Liver (tissue), 9 donors: Measurements from ENCODE around the gene EFS. TPM values are rescaled to one million over a fixed set of nuclear protein-coding genes. Genes with fewer than 3 reads are reported as not detected.
A peak's percentile ranks its signal among the peaks of the same experiment; 100 is the strongest.

ENCODE experiments used
- DNase-seq: peaks from one replicate; pipeline ENCODE4 v3.0.0-alpha.2; 2017; ENCODE audit warnings: low spot score
- H3K27ac ChIP-seq, 2 donors: one replicate each; pipeline ENCODE4 v1.7.0; 2013; ENCODE audit warnings: inconsistent platforms in 2 of 2, low read length in 2 of 2, control low read depth in 1 of 2, low read depth in 1 of 2, mild to moderate bottlenecking in 1 of 2
- H3K27me3 ChIP-seq, 4 donors: one replicate each; pipeline versions ENCODE4 v1.6.1 to v1.7.0; 2013; ENCODE audit warnings: low read length in 3 of 4, inconsistent platforms in 1 of 4, mild to moderate bottlenecking in 1 of 4, moderate library complexity in 1 of 4; ENCODE audit not compliant: control insufficient read depth in 4 of 4, insufficient read depth in 4 of 4
- H3K36me3 ChIP-seq, 4 donors: one replicate each; pipeline versions ENCODE4 v1.6.1 to v1.7.0; 2013; ENCODE audit warnings: low read length in 3 of 4, mild to moderate bottlenecking in 3 of 4, low read depth in 1 of 4, moderate library complexity in 1 of 4; ENCODE audit not compliant: control insufficient read depth in 4 of 4, insufficient read depth in 3 of 4
- H3K4me1 ChIP-seq, 4 donors: one replicate each; pipeline versions ENCODE4 v1.6.1 to v1.7.0; 2013; ENCODE audit warnings: low read length in 3 of 4, mild to moderate bottlenecking in 3 of 4, moderate library complexity in 1 of 4; ENCODE audit not compliant: control insufficient read depth in 4 of 4, insufficient read depth in 4 of 4
- H3K4me3 ChIP-seq, 3 donors: one replicate each; pipeline versions ENCODE4 v1.6.1 to v1.7.0; 2013; ENCODE audit warnings: low read length in 3 of 3, control low read depth in 1 of 3, low read depth in 1 of 3, mild to moderate bottlenecking in 1 of 3
- H3K9ac ChIP-seq, 2 donors: one replicate each; pipeline ENCODE4 v1.7.0; 2013; ENCODE audit warnings: low read length in 2 of 2, mild to moderate bottlenecking in 2 of 2, moderate library complexity in 2 of 2, control low read depth in 1 of 2, low read depth in 1 of 2
- H3K9me3 ChIP-seq, 4 donors: one replicate each; pipeline versions ENCODE4 v1.6.1 to v1.7.0; 2013; ENCODE audit warnings: low read length in 3 of 4; ENCODE audit not compliant: control insufficient read depth in 4 of 4
- FOXA1 ChIP-seq: IDR thresholded peaks from 2 replicates; pipeline ENCODE4 v1.6.1; 2016; ENCODE audit warnings: antibody characterized with exemption
- FOXA2 ChIP-seq: IDR thresholded peaks from 2 replicates; pipeline ENCODE4 v1.6.1; 2016; ENCODE audit warnings: antibody characterized with exemption
- GABPA ChIP-seq, 2 donors: IDR thresholded peaks in 1 of 2; conservative IDR thresholded peaks in 1 of 2; 2 replicates each; pipeline ENCODE4 v1.6.1; 2016; ENCODE audit warnings: antibody characterized with exemption in 2 of 2, mild to moderate bottlenecking in 1 of 2, moderate library complexity in 1 of 2
- HNF4A ChIP-seq, 2 donors: conservative IDR thresholded peaks; 2 replicates each; pipeline ENCODE4 v1.6.1; 2016; ENCODE audit warnings: antibody characterized with exemption in 2 of 2, mild to moderate bottlenecking in 2 of 2
- JUND ChIP-seq, 2 donors: IDR thresholded peaks; 2 replicates each; pipeline ENCODE4 v1.6.1; 2016; ENCODE audit warnings: antibody characterized with exemption in 2 of 2
- NR2F2 ChIP-seq: IDR thresholded peaks from 2 replicates; pipeline ENCODE4 v1.6.1; 2016; ENCODE audit warnings: antibody characterized with exemption
- RXRA ChIP-seq, 2 donors: IDR thresholded peaks; 2 replicates each; pipeline ENCODE4 v1.6.1; 2017 to 2018; ENCODE audit warnings: antibody characterized with exemption in 2 of 2, mild to moderate bottlenecking in 1 of 2
- SP1 ChIP-seq: IDR thresholded peaks from 2 replicates; pipeline ENCODE4 v1.6.1; 2018; ENCODE audit warnings: antibody characterized with exemption, mild to moderate bottlenecking
- TAF1 ChIP-seq: conservative IDR thresholded peaks from 2 replicates; pipeline ENCODE4 v1.6.1; 2016; ENCODE audit warnings: antibody characterized with exemption, mild to moderate bottlenecking
- YY1 ChIP-seq: IDR thresholded peaks from 2 replicates; pipeline ENCODE4 v1.6.1; 2016; ENCODE audit warnings: antibody characterized with exemption, mild to moderate bottlenecking
- ZBTB33 ChIP-seq: IDR thresholded peaks from 2 replicates; pipeline ENCODE4 v1.6.1; 2016; ENCODE audit warnings: antibody characterized with exemption
- WGBS: extraction: QIAGEN DNeasy Blood & Tissue Kit; methylation state at CpG from one replicate; pipeline ENCODE4 v1.1.7; 2013; 5-methylcytosine and 5-hydroxymethylcytosine counted together
- polyA plus RNA-seq, 2 donors: library from polyadenylated mRNA; stranded (reverse) in 1 of 2; unstranded in 1 of 2; fragments of 200-250 nt in 1 of 2; fragments of >200 nt in 1 of 2; fragmentation: Nextera tagmentation in 1 of 2; extraction: Ambion mirVana in 1 of 2; gene quantifications; one replicate each; pipeline versions ENCODE4 v1.2.1 to v1.2.3, GENCODE V29; 2013 to 2015
- total RNA-seq, 2 donors: library from RNA; depleted of rRNA; stranded (reverse); fragments of >200 nt; gene quantifications; one replicate each; pipeline ENCODE4 v1.2.3, GENCODE V29; 2014
- TF ChIP-seq, protein P1 (sequence below): IDR thresholded peaks from 2 replicates; pipeline ENCODE4 v1.6.1; 2016; ENCODE audit warnings: antibody characterized with exemption, mild to moderate bottlenecking
- TF ChIP-seq, protein P2 (sequence below): fragments of 150-350 bp; IDR thresholded peaks from 2 replicates; pipeline ENCODE4 v1.5.1; 2017; ENCODE audit warnings: improper control_type of control experiment, low read depth, low read length; ENCODE audit not compliant: missing input control
- TF ChIP-seq, protein P3 (sequence below): IDR thresholded peaks from 2 replicates; pipeline ENCODE4 v1.6.1; 2016; ENCODE audit warnings: antibody characterized with exemption
- TF ChIP-seq, protein P4 (sequence below): IDR thresholded peaks from 2 replicates; pipeline ENCODE4 v1.6.1; 2016; ENCODE audit warnings: antibody characterized with exemption
- donor health status: healthy.
- donor health status: healthy.
- donor health status: healthy.
- donor health status: healthy.
- donor health status: healthy.

EFS gene
- total and polyA plus RNA-seq, 4 donors = 0.10 to 0.69 (median 0.54) TPM

DNA sequence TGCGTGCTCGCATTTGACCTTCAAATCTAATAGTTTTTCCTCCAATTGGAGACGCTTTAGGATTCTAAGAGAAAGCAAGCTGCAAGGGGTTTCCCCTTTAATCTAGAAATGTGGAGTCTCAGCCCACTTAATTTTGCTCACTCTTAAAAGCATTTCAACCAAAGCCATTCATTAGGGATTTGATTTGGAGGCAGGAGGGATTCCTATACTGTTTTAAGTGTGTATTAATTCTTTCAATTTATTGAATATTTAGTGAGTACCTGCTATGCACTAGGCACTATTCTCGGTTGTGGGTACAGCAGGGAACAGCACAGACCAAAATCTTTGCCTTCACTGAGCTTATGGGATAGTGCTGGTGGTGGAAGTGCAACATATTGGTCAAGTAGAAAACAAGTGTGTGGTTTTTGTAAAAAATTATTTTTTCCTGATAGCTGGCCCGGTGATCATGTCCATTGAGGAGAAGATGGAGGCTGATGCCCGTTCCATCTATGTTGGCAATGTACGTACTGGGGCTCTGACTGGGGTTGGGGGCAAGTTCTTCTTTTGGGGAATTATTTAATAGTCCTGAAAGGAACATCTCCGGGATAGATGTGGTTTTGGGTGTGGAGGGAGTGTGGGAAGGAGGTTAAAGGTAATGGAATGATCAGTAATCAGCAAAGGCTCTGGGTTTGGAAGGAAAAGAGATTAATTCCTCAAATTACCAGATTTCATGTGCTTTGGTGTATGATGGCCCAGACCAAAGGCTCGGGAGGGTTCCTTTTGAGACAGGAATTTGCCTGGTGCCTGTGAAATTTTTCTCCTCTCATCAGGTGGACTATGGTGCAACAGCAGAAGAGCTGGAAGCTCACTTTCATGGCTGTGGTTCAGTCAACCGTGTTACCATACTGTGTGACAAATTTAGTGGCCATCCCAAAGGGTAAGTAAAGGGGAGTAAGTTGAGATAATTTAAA, 42.1 kb downstream of the EFS start (continued):
- TF ChIP-seq, protein P1, sequence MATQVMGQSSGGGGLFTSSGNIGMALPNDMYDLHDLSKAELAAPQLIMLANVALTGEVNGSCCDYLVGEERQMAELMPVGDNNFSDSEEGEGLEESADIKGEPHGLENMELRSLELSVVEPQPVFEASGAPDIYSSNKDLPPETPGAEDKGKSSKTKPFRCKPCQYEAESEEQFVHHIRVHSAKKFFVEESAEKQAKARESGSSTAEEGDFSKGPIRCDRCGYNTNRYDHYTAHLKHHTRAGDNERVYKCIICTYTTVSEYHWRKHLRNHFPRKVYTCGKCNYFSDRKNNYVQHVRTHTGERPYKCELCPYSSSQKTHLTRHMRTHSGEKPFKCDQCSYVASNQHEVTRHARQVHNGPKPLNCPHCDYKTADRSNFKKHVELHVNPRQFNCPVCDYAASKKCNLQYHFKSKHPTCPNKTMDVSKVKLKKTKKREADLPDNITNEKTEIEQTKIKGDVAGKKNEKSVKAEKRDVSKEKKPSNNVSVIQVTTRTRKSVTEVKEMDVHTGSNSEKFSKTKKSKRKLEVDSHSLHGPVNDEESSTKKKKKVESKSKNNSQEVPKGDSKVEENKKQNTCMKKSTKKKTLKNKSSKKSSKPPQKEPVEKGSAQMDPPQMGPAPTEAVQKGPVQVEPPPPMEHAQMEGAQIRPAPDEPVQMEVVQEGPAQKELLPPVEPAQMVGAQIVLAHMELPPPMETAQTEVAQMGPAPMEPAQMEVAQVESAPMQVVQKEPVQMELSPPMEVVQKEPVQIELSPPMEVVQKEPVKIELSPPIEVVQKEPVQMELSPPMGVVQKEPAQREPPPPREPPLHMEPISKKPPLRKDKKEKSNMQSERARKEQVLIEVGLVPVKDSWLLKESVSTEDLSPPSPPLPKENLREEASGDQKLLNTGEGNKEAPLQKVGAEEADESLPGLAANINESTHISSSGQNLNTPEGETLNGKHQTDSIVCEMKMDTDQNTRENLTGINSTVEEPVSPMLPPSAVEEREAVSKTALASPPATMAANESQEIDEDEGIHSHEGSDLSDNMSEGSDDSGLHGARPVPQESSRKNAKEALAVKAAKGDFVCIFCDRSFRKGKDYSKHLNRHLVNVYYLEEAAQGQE = no peak
- TF ChIP-seq, protein P2, sequence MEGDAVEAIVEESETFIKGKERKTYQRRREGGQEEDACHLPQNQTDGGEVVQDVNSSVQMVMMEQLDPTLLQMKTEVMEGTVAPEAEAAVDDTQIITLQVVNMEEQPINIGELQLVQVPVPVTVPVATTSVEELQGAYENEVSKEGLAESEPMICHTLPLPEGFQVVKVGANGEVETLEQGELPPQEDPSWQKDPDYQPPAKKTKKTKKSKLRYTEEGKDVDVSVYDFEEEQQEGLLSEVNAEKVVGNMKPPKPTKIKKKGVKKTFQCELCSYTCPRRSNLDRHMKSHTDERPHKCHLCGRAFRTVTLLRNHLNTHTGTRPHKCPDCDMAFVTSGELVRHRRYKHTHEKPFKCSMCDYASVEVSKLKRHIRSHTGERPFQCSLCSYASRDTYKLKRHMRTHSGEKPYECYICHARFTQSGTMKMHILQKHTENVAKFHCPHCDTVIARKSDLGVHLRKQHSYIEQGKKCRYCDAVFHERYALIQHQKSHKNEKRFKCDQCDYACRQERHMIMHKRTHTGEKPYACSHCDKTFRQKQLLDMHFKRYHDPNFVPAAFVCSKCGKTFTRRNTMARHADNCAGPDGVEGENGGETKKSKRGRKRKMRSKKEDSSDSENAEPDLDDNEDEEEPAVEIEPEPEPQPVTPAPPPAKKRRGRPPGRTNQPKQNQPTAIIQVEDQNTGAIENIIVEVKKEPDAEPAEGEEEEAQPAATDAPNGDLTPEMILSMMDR = no peak
- TF ChIP-seq FOXA1 (no peak), FOXA2 (no peak), RXRA (IDR thresholded peaks at IDR 0.05) (no peak), GABPA (IDR thresholded peaks at IDR 0.05 in 1 of 2, conservative IDR thresholded peaks at IDR 0.05 in 1 of 2) (no peak)
- TF ChIP-seq, protein P3, sequence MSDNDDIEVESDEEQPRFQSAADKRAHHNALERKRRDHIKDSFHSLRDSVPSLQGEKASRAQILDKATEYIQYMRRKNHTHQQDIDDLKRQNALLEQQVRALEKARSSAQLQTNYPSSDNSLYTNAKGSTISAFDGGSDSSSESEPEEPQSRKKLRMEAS = no peak
- TF ChIP-seq, protein P4, sequence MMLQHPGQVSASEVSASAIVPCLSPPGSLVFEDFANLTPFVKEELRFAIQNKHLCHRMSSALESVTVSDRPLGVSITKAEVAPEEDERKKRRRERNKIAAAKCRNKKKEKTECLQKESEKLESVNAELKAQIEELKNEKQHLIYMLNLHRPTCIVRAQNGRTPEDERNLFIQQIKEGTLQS = no peak

- no peak for TF ChIP-seq SP1
- TF ChIP-seq, protein P2 = no peak
- TF ChIP-seq, protein P4 = no peak
- no peak for TF ChIP-seq JUND (IDR thresholded peaks at IDR 0.05)
- no peak for TF ChIP-seq FOXA1
- peak; percentile 27 for TF ChIP-seq TAF1
- TF ChIP-seq YY1 = peak; percentile 12
- no peak for TF ChIP-seq ZBTB33
- TF ChIP-seq HNF4A (conservative IDR thresholded peaks at IDR 0.05) = peak; percentile 44 to 49
- TF ChIP-seq, protein P1 = no peak
- TF ChIP-seq NR2F2 = no peak
- Histone ChIP-seq H3K9me3 (no peaks in the 10 kb centered on the region), H3K36me3 (peaks cover 8 to 22% (median 21%) of the 10 kb centered on the region in 4 donors), H3K9ac (peak overlapping the region; percentile 91 to 95), H3K4me3 (peak overlapping the region; percentile 92 to 96 (median 92)), H3K4me1 (peaks cover 6 to 22% (median 12%) of the 10 kb centered on the region in 4 donors), H3K27me3 (no peaks in the 10 kb centered on the region), H3K27ac (peak overlapping the region; percentile 85 to 93)
- DNase-seq = peak; percentile 74
- WGBS = 1% methylated on average over 64 of the region's 64 CpGs
Observed at GRCh38 chr14:23321572-23322547, 43.1 kb downstream of the EFS start.
